Measurements from ENCODE around the gene CCDC34. TPM values are rescaled to one million over a fixed set of nuclear protein-coding genes. Genes with fewer than 3 reads are reported as not detected.

CCDC34 gene
- total RNA-seq, 1 donor from 2014 or later = 5.6 TPM

DNA sequence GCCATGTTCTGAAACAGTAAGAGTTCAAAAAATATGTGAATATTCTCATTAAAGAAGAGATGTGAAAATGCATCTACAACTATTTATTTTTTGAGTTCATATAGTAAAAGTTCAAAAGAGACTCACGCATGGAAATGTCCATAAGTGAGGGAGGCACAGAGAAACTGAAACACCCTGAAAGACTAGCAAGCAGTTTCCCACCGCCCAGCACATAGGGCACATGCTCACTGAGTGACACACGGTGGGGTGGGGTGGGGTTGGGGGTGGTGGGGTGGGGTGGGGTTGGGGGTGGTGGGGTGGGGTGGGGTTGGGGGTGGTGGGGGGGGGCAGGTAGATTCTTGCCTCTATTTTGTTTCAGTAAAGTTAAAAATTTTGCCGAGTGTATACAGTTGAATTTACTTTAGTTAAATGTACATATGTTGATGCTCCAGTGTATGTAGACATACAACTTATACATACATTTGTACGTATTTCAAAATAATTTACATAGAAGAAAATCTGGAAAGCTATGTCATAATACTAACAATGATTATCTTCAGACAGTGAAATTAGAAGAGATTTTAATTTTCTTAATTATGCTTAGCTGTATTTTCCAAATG is 6.3 kb downstream of the CCDC34 start:
- Histone ChIP-seq H3K27me3 (ENCODE audit: control insufficient read depth, insufficient read depth, low read length) (no peaks in the 10 kb centered on the region), H3K4me3 (ENCODE audit: low read depth, low read length) (no peak overlapping the region), H3K36me3 (ENCODE audit: control insufficient read depth, insufficient read depth, low read length) (no peaks in the 10 kb centered on the region)
- no peak for DNase-seq (ENCODE audit: low read depth)
- TF ChIP-seq CTCF (IDR thresholded peaks at IDR 0.05; ENCODE audit: insufficient read depth, low read length, poor library complexity, severe bottlenecking) = no peak

DNA sequence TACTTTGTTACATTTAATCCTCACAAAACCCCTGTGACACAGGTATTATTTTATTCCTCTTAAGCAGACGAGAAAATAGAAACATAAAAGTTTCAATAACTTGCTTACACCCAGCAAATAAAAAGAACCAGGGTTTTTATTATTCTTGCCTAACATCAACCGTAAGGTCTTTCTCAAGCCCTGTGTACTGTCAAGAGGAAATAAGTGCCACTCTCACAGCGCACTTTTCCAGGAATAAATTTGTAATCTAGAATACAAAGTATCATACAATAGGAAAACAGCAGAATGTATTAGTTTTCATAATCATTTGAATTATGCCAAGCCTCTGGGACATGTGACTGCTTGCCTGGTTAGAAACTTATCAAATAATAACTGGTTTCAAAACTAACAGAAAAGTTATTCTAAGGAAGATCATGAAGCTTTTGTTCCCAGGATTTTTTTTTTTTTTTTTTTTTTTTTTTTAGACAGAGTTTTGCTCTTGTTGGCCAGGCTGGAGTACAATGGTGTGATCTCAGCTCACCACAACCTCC is 7.4 kb downstream of the CCDC34 start:
- H3K4me3 ChIP-seq (ENCODE audit: low read depth, low read length) = no peak overlapping the region
- DNase-seq (ENCODE audit: low read depth) = no peak
- TF ChIP-seq CTCF (IDR thresholded peaks at IDR 0.05; ENCODE audit: insufficient read depth, low read length, poor library complexity, severe bottlenecking) = no peak
- no peaks in the 10 kb centered on the region for H3K27me3 ChIP-seq (ENCODE audit: control insufficient read depth, insufficient read depth, low read length)
- no peaks in the 10 kb centered on the region for H3K36me3 ChIP-seq (ENCODE audit: control insufficient read depth, insufficient read depth, low read length)

DNA sequence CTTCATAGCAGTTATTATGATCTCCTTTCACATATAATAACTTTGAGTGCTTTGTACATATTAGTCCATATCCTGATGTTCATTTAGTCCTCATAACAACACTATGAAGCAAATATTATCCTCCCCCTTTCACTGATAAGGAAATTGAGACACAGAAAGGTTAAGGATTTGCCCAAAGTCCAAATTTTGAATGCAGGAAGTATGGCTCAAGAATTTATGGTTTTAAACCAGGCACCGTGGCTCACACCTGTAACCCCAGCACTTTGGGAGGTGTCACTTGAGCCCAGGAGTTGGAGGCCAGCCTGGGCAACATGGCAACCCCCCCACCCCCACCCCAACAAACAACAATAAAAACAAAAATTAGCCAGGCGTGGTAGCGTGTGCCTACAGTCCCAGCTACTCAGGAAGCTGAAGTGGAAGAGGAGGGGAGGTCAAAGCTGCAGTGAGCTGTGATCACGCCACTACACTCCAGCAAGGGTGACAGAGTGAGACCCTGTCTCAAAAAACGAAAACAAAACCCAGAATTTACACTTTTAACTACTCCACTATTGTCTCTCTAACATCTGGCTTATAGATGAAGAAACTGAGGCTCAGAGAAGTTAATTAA is 8.6 kb downstream of the CCDC34 start:
- H3K36me3 ChIP-seq (ENCODE audit: control insufficient read depth, insufficient read depth, low read length) = no peaks in the 10 kb centered on the region
- TF ChIP-seq CTCF (IDR thresholded peaks at IDR 0.05; ENCODE audit: insufficient read depth, low read length, poor library complexity, severe bottlenecking) = no peak

DNA sequence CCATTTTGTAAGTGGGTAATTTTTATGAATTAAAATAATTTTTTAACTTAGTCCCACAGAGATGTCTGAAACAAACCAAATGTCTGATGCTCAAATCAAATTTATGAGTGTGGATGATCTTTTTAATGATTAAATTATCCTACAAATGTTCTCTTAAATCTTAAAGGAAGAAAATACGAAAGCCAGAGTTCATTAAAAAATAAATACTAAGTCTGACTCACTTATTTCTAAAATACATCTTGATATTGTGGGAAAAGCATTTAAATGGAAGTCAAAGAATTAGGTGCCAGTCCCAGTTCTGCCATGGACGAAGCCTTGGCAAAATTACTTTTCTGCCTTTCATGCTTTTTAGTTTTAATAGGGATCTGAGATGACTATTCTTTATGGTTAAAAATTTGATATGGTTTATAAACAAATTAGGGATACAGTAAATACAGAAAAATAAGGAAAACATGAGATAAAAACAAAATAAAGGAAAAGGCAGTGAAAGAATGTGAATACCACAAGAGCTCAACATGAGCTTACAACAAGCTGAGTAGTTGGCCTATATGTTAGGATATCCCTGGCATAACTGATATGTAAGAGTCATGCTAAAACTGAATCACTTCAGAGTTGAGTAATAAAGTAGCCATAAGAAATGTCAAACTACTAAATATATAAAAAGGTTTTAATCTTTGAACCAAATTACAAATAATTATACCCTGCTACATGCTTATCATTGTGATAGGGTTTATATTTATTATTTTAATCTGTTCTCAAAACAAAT is 9.2 kb downstream of the CCDC34 start:
- DNase-seq (ENCODE audit: low read depth) = no peak
- Histone ChIP-seq H3K36me3 (ENCODE audit: control insufficient read depth, insufficient read depth, low read length) (no peaks in the 10 kb centered on the region), H3K27me3 (ENCODE audit: control insufficient read depth, insufficient read depth, low read length) (no peaks in the 10 kb centered on the region), H3K4me3 (ENCODE audit: low read depth, low read length) (no peak overlapping the region)
- TF ChIP-seq CTCF (IDR thresholded peaks at IDR 0.05; ENCODE audit: insufficient read depth, low read length, poor library complexity, severe bottlenecking) = no peak

More for the DNA sequence above, 8.6 kb downstream of the CCDC34 start:
- Histone ChIP-seq H3K4me3 (ENCODE audit: low read depth, low read length) (no peak overlapping the region), H3K27me3 (ENCODE audit: control insufficient read depth, insufficient read depth, low read length) (no peaks in the 10 kb centered on the region)
- DNase-seq (ENCODE audit: low read depth) = no peak

DNA sequence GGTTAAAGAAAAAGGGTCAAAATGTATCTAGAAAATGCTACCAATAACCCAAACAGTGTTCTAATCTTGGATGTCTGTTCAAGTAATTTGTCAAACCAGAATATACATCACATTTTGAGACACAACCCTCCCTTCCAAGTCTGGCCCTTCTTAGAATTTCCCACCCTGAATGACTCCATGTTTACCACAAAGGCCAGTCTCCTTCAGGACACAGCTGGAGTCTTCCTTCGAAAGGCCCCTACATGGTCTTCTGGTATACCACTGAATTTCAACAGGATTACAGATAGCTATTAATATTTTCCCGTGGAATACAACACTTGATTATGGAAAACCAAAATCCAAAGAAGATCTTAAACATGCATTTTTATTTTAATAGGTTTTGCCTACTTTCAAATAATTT is 10.2 kb downstream of the CCDC34 start:
- Histone ChIP-seq H3K4me3 (ENCODE audit: low read depth, low read length) (no peak overlapping the region), H3K36me3 (ENCODE audit: control insufficient read depth, insufficient read depth, low read length) (no peaks in the 10 kb centered on the region), H3K27me3 (ENCODE audit: control insufficient read depth, insufficient read depth, low read length) (no peaks in the 10 kb centered on the region)
- DNase-seq (ENCODE audit: low read depth) = no peak
- TF ChIP-seq CTCF (IDR thresholded peaks at IDR 0.05; ENCODE audit: insufficient read depth, low read length, poor library complexity, severe bottlenecking) = no peak

Measured in kidney epithelial cell (primary cell).